ENCODE results near the gene PSMB5.

DNA sequence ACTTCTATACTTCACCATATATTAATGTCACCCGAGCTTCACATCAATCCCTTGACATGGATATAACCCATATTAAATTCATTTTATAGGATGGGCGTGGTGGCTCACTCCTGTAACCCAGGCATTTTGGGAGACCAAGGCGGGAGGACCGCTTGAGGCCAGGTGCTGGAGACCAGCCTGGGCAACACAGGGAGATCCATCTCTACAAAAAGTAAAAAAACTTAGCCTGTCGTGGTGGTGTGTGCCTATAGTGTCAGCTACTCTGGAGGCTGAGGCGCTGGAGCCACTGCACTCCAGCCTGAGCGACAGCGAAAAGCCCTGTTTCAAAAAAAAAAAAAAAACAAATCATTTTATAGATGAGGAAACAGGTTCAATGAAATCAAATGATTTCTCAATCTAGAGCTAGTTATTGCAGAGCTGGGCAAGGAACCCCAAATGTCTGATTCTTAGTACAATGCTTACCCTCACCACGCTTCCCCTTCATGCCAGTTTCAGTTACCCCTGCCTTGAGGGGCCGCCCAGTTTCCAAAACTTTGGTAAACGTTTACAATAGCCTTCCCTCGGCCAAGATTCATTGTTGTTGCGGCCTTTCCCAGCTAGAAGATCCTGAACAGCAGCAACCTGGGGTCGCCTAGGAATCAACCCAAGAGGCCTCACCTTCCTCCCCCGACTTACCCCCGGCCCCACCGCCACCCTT lies 751 bp downstream of the PSMB5 start:
- TF ChIP-seq POLR2A (IDR thresholded peaks at IDR 0.05), result no peak
- no peak for TF ChIP-seq CTCF (IDR thresholded peaks at IDR 0.05)

Data from right lobe of liver (tissue), 4 donors.